ENCODE results near the gene PLXNB3.
"Not testable (repeated sequence)": the region's sequence is repeated elsewhere in the genome, so short reads cannot be mapped to it uniquely, and the experiment has no call there.

GRCh38 chrX:153749017-153749416, 15.0 kb upstream of the PLXNB3 start:
- not testable (repeated sequence) for TF ChIP-seq POLR2AphosphoS5 (IDR thresholded peaks at IDR 0.05; ENCODE audit: low read depth); JUNB (IDR thresholded peaks at IDR 0.05; ENCODE audit: unreplicated experiment); EZH2 (IDR thresholded peaks at IDR 0.05; ENCODE audit: low read depth, unreplicated experiment); NANOG (IDR thresholded peaks at IDR 0.05; ENCODE audit: borderline replicate concordance); EZH2phosphoT487 (IDR thresholded peaks at IDR 0.05; ENCODE audit: unreplicated experiment); CREB1 (CRISPR knock-in tag; IDR thresholded peaks at IDR 0.05; ENCODE audit: low read depth); ZNF114 (CRISPR knock-in tag; IDR thresholded peaks at IDR 0.05)
- TF ChIP-seq, protein P1, sequence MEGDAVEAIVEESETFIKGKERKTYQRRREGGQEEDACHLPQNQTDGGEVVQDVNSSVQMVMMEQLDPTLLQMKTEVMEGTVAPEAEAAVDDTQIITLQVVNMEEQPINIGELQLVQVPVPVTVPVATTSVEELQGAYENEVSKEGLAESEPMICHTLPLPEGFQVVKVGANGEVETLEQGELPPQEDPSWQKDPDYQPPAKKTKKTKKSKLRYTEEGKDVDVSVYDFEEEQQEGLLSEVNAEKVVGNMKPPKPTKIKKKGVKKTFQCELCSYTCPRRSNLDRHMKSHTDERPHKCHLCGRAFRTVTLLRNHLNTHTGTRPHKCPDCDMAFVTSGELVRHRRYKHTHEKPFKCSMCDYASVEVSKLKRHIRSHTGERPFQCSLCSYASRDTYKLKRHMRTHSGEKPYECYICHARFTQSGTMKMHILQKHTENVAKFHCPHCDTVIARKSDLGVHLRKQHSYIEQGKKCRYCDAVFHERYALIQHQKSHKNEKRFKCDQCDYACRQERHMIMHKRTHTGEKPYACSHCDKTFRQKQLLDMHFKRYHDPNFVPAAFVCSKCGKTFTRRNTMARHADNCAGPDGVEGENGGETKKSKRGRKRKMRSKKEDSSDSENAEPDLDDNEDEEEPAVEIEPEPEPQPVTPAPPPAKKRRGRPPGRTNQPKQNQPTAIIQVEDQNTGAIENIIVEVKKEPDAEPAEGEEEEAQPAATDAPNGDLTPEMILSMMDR (conservative IDR thresholded peaks at IDR 0.05; ENCODE audit: low read depth in 2 of 2) = not testable (repeated sequence)
- TF ChIP-seq, protein P2, sequence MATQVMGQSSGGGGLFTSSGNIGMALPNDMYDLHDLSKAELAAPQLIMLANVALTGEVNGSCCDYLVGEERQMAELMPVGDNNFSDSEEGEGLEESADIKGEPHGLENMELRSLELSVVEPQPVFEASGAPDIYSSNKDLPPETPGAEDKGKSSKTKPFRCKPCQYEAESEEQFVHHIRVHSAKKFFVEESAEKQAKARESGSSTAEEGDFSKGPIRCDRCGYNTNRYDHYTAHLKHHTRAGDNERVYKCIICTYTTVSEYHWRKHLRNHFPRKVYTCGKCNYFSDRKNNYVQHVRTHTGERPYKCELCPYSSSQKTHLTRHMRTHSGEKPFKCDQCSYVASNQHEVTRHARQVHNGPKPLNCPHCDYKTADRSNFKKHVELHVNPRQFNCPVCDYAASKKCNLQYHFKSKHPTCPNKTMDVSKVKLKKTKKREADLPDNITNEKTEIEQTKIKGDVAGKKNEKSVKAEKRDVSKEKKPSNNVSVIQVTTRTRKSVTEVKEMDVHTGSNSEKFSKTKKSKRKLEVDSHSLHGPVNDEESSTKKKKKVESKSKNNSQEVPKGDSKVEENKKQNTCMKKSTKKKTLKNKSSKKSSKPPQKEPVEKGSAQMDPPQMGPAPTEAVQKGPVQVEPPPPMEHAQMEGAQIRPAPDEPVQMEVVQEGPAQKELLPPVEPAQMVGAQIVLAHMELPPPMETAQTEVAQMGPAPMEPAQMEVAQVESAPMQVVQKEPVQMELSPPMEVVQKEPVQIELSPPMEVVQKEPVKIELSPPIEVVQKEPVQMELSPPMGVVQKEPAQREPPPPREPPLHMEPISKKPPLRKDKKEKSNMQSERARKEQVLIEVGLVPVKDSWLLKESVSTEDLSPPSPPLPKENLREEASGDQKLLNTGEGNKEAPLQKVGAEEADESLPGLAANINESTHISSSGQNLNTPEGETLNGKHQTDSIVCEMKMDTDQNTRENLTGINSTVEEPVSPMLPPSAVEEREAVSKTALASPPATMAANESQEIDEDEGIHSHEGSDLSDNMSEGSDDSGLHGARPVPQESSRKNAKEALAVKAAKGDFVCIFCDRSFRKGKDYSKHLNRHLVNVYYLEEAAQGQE (IDR thresholded peaks at IDR 0.05; ENCODE audit: unreplicated experiment) = not testable (repeated sequence)

All from GM23338 (cell line).